ENCODE data around the gene AK2.
"Not testable (repeated sequence)": the region's sequence is repeated elsewhere in the genome, so short reads cannot be mapped to it uniquely, and the experiment has no call there.

The AK2 gene

GRCh38 chr1:33036526-33037503, at the start of gene AK2:
TSS of gene AK2 (minus strand) at chr1:33036883. CDS start at chr1:33036828, 55 bp downstream.
- H3K4me3 ChIP-seq, result peak within 1 kb of the TSS; percentile 72 to 98 (median 89)
- H3K27ac ChIP-seq, result peak within 1 kb of the TSS; percentile 65 to 96 (median 91)

- no peak overlapping the region for H3K4me3 ChIP-seq
Measured at GRCh38 chr1:33086384-33086850, 49.7 kb upstream of the AK2 start.

GRCh38 chr1:33085332-33085731, 48.6 kb upstream of the AK2 start:
- H3K27ac ChIP-seq, result no peak overlapping the region
- H3K4me3 ChIP-seq, result no peak overlapping the region

More at GRCh38 chr1:33086384-33086850, 49.7 kb upstream of the AK2 start:
- no peak overlapping the region for H3K27ac ChIP-seq

DNA sequence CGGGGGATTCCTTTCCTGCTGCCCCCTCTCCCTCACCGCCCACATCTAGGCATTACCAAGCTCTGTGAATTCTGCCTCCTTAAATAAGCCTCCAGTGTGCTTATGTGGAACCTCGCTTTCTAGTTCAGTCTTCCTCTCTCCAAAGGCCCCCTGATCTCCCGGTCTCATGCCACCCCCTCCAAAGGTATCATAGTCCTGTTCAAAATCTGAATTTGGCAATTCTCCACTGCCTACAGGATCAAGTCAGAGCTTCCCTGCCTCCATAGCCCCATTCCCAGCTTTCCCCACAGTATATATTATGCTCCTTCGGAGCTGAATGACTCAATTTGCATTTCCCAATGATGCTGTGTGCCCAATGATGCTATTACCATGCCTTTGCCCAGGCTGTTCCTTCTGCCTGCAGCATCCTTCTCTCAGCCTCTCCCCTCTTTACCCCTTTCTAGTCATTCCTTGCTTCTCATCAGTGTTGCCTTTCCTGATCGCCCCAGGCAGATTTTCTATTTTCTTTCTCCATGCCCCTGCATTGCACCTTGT, 46.0 kb upstream of the AK2 start:
- peak overlapping the region in 1 of 21 experiments; percentile 82 for H3K27ac ChIP-seq
- H3K4me3 ChIP-seq, result no peak overlapping the region

- Histone ChIP-seq H3K4me3 (peak overlapping the region; percentile 54 to 68 (median 65)), H3K27ac (peak overlapping the region in 17 of 21 experiments; percentile 26 to 82 (median 64))
Measured at GRCh38 chr1:33081554-33082305, 45.0 kb upstream of the AK2 start.

GRCh38 chr1:33080885-33081553, 44.3 kb upstream of the AK2 start, which contains the start of gene AZIN2:
TSS of gene AZIN2 (plus strand) at chr1:33081153. CDS start at chr1:33082250, 1,097 bp downstream.
- Histone ChIP-seq H3K27ac (peak within 1 kb of the TSS in 19 of 21 experiments; percentile 26 to 82 (median 63)), H3K4me3 (peak within 1 kb of the TSS; percentile 54 to 68 (median 65))

- H3K27ac ChIP-seq, result peak overlapping the region in 7 of 21 experiments; percentile 8 to 82 (median 68)
Measured at GRCh38 chr1:33080373-33080772, 43.7 kb upstream of the AK2 start.

GRCh38 chr1:33078030-33078591, 41.4 kb upstream of the AK2 start:
- no peak overlapping the region for H3K27ac ChIP-seq
- no peak overlapping the region for H3K4me3 ChIP-seq

More at GRCh38 chr1:33080373-33080772, 43.7 kb upstream of the AK2 start:
- H3K4me3 ChIP-seq, result peak overlapping the region; percentile 54 to 68 (median 65)

DNA sequence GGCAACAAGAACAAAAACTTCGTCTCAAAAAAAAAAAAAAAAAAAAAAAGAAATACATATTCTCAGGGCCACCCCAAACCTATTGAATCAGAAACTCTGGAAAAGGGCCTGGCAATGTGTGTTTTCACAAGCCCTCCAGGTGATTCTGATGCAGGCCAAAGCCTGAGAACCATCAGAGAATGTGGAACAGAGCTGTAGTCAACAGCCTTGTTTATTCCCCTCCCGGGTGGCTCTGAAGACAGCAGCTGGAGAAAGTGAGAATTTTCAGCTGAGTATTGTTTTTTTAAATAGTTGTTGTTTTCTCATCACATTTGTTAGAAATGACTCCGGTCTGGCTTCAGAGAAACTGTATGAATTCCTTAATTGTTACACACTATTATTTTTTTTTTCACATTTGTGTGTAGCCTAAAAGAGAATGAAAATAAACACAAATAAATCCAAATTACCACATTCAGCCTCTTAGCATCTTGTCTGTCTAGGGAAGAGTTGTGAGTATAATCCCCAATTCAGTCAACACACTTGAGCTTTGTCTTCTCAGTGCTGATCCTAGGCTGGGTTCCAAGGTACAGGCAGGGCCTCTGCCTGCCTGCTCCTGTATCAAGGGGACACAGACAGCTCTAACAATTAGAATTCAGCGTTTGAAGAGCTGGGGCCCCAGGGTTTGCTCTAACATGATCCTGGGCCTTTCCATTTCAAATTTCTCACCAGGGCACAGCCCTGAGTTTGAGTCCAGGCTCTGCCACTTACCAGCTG, 37.7 kb upstream of the AK2 start:
- Histone ChIP-seq H3K4me3 (no peak overlapping the region), H3K27ac (peak overlapping the region in 1 of 21 experiments; percentile 13)

- no peak overlapping the region for H3K4me3 ChIP-seq
- H3K27ac ChIP-seq, result no peak overlapping the region
Measured at GRCh38 chr1:33072707-33073106, 36.0 kb upstream of the AK2 start.

- H3K27ac ChIP-seq, result no peak overlapping the region
- no peak overlapping the region for H3K4me3 ChIP-seq
Measured at GRCh38 chr1:33070628-33071027, 33.9 kb upstream of the AK2 start.

DNA sequence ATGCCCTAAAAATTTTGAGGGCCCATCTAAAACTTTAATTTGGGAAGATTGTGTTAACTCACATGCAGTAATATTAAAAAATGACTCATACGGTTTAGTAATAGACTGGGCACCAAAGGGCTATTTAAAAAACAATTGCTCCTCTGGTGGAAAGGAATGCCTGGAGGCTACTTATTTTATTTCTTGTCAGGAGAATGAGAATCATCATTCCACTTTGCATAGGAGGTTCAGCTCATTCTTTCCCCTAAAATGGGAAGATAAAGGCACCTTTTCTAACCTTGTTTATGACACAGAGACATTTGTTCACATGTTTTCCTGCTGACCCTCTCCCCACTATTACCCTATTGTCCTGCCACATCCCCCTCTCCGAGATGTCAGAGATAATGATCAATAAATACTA, 31.4 kb upstream of the AK2 start:
- not testable (repeated sequence) for H3K4me3 ChIP-seq, H3K27ac ChIP-seq

GRCh38 chr1:33066477-33066876, 29.8 kb upstream of the AK2 start:
- not testable (repeated sequence) for H3K4me3 ChIP-seq, H3K27ac ChIP-seq

- no peak overlapping the region for H3K4me3 ChIP-seq
Measured at GRCh38 chr1:33065301-33065700, 28.6 kb upstream of the AK2 start.

DNA sequence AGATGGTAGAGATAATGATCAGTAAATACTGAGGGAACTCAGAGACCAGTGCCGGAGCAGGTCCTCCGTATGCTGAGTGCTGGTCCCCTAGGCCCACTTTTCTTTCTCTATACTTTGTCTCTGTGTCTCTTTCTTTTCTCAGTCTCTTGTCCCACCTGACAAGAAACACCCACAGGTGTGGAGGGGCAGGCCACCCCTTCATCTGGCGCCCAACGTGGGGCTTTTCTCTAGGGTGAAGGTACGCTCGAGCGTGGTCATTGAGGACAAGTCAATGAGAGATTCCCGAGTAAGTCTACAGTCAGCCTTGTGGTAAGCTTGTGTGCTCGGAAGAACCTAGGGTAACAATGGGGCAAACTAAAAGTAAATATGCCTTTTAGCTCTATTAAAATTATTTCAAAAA, 27.6 kb upstream of the AK2 start:
- H3K27ac ChIP-seq, H3K4me3 ChIP-seq: not testable (repeated sequence)

More at GRCh38 chr1:33065301-33065700, 28.6 kb upstream of the AK2 start:
- H3K27ac ChIP-seq, result no peak overlapping the region

DNA sequence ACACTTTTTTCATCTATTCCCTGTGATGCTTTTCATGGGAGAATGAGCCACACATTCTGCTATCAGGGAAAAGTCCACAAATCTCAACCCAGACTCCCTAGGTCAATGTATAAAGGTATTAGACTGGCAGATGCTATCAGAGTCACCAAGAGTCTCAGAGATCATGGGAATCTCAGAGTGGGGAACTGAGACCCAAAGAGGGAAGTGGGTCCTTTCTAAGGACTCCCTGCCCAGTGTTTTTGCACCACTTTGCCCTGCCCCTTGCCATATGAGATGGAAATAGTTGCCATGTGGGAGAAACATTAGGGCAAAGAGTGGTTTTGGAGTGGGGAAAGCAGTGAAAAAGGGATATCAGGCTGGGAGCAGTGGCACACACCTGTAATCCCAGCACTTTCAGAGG, 25.2 kb upstream of the AK2 start:
- Histone ChIP-seq H3K4me3 (no peak overlapping the region), H3K27ac (peak overlapping the region in 1 of 21 experiments; percentile 17)

- H3K4me3 ChIP-seq, result no peak overlapping the region
- H3K27ac ChIP-seq, result peak overlapping the region in 7 of 21 experiments; percentile 12 to 59 (median 29)
Measured at GRCh38 chr1:33060579-33061083, 23.9 kb upstream of the AK2 start.

GRCh38 chr1:33057095-33057494, 20.4 kb upstream of the AK2 start:
- Histone ChIP-seq H3K27ac (no peak overlapping the region), H3K4me3 (no peak overlapping the region)
